H1 (cell line): ENCODE results near the gene CCNA1. TPM values are rescaled to one million over a fixed set of nuclear protein-coding genes. Genes with fewer than 3 reads are reported as not detected.
A peak's percentile ranks its signal among the peaks of the same experiment; 100 is the strongest.

Experiments
- CTCF ChIA-PET: fragments of 300-600 bp; sonication (Branson Sonifier 250); formaldehyde crosslinking; loops from one replicate; lab custom pipeline; 2021; ENCODE audit not compliant: partially characterized antibody; lab: Charles Lee
- POLR2A ChIA-PET: fragments of 300-600 bp; sonication (Branson Sonifier 250); formaldehyde crosslinking; loops from one replicate; lab custom pipeline; 2021; ENCODE audit warnings: inconsistent platforms; ENCODE audit not compliant: partially characterized antibody; lab: Charles Lee
- DNase-seq, 2 experiments: peaks; one replicate each; pipeline versions ENCODE4 v3.0.0 to v3.0.0-alpha.2; 2010 to 2022; ENCODE audit warnings: low spot score in 2 of 2, low read depth in 1 of 2, mixed read lengths in 1 of 2
- FAIRE-seq: peaks from 2 replicates; lab custom pipeline; 2011; peaks lifted over from hg19 to GRCh38; lab: Jason Lieb, UNC
- H2AFZ ChIP-seq: 2 replicates; pipeline ENCODE4 v1.8.1; 2012; ENCODE audit warnings: low read length, inconsistent platforms
- H2AK5ac ChIP-seq: 2 replicates; pipeline ENCODE4 v1.6.1; 2013; ENCODE audit warnings: low read depth, low read length
- H2BK120ac ChIP-seq: replicated peaks from 2 replicates; pipeline ENCODE3; 2013; ENCODE audit warnings: low read depth, low read length, inconsistent platforms
- H2BK12ac ChIP-seq: 2 replicates; pipeline ENCODE4 v1.6.1; 2013; ENCODE audit warnings: low read depth, low read length
- H2BK15ac ChIP-seq: 2 replicates; pipeline ENCODE4 v1.6.1; 2013; ENCODE audit warnings: low read length
- H2BK20ac ChIP-seq: 2 replicates; pipeline ENCODE4 v1.6.1; 2013; ENCODE audit warnings: low read length
- H2BK5ac ChIP-seq: 2 replicates; pipeline ENCODE4 v1.6.1; 2013; ENCODE audit warnings: low read depth, low read length
- H3K14ac ChIP-seq: 2 replicates; pipeline ENCODE4 v1.6.1; 2013; ENCODE audit warnings: inconsistent platforms; ENCODE audit not compliant: insufficient read length
- H3K18ac ChIP-seq: 2 replicates; pipeline ENCODE4 v1.6.1; 2013; ENCODE audit warnings: low read length; ENCODE audit errors: extremely low read depth
- H3K23ac ChIP-seq: 2 replicates; pipeline ENCODE4 v1.6.1; 2013; ENCODE audit warnings: inconsistent platforms; ENCODE audit not compliant: insufficient read length
- H3K23me2 ChIP-seq: 2 replicates; pipeline ENCODE4 v1.6.1; 2013; ENCODE audit warnings: low read depth, low read length
- H3K27ac ChIP-seq: 2 replicates; pipeline ENCODE4 v1.6.1; 2011; ENCODE audit warnings: low read depth, low read length, inconsistent platforms
- H3K27me3 ChIP-seq, 4 experiments: replicated peaks in 1 of 4; 1 replicate in 1 of 4; 2 replicates in 3 of 4; pipeline versions ENCODE4 v1.6.1 to v1.8.1; 2011 to 2013; ENCODE audit warnings: low read length in 3 of 4, mild to moderate bottlenecking in 3 of 4, inconsistent platforms in 2 of 4, mixed read lengths in 2 of 4, moderate library complexity in 1 of 4; ENCODE audit not compliant: control insufficient read depth in 3 of 4, insufficient read depth in 3 of 4; ENCODE audit errors: extremely low read depth in 1 of 4
- H3K36me3 ChIP-seq, 4 experiments: 2 replicates each; pipeline versions ENCODE4 v1.6.1 to v1.8.1; 2011 to 2013; ENCODE audit warnings: mild to moderate bottlenecking in 4 of 4, low read length in 3 of 4, moderate library complexity in 2 of 4, control low read depth in 1 of 4, inconsistent platforms in 1 of 4; ENCODE audit not compliant: insufficient read depth in 4 of 4, control insufficient read depth in 2 of 4
- H3K4ac ChIP-seq: replicated peaks from 2 replicates; pipeline ENCODE3; 2013; ENCODE audit warnings: low read length, low read depth, mixed read lengths, inconsistent platforms; ENCODE audit not compliant: insufficient read length
- H3K4me1 ChIP-seq, 4 experiments: replicated peaks in 1 of 4; 1 replicate in 1 of 4; 2 replicates in 3 of 4; pipeline versions ENCODE4 v1.6.1 to v1.8.1; 2011 to 2013; ENCODE audit warnings: low read length in 3 of 4, inconsistent platforms in 2 of 4, mixed read lengths in 1 of 4; ENCODE audit not compliant: insufficient read depth in 4 of 4, control insufficient read depth in 3 of 4
- H3K4me2 ChIP-seq, 2 experiments: 2 replicates each; pipeline versions ENCODE4 v1.6.1 to v1.8.1; 2011 to 2013; ENCODE audit warnings: low read depth in 2 of 2, low read length in 2 of 2, control low read depth in 1 of 2, inconsistent platforms in 1 of 2, mild to moderate bottlenecking in 1 of 2; ENCODE audit not compliant: insufficient read depth in 1 of 2
- H3K4me3 ChIP-seq, 4 experiments: fragments of 200-600, 300-600 bp in 1 of 4; sonication (generic), shearing (Covaris generic), sonication (Bioruptor Twin) in 1 of 4; 2 replicates each; pipeline versions ENCODE4 v1.5.1 to v1.8.1; 2011 to 2016; ENCODE audit warnings: low read length in 4 of 4, low read depth in 3 of 4, control low read depth in 2 of 4, inconsistent platforms in 2 of 4, mild to moderate bottlenecking in 2 of 4, mixed read lengths in 1 of 4, moderate library complexity in 1 of 4; ENCODE audit not compliant: insufficient read depth in 2 of 4; ENCODE audit errors: extremely low read depth in 1 of 4
- H3K56ac ChIP-seq: replicated peaks from 2 replicates; pipeline ENCODE3; 2013; ENCODE audit warnings: low read depth, mild to moderate bottlenecking, mixed read lengths, low read length, inconsistent platforms; ENCODE audit not compliant: insufficient read length
- H3K79me1 ChIP-seq: 2 replicates; pipeline ENCODE4 v1.6.1; 2013; ENCODE audit warnings: low read depth, low read length, control low read depth
- H3K79me2 ChIP-seq, 2 experiments: 2 replicates each; pipeline versions ENCODE4 v1.6.1 to v1.8.1; 2012 to 2013; ENCODE audit warnings: low read length in 2 of 2, mild to moderate bottlenecking in 2 of 2, inconsistent platforms in 1 of 2; ENCODE audit not compliant: insufficient read depth in 2 of 2, control insufficient read depth in 1 of 2
- H3K9ac ChIP-seq, 4 experiments: replicated peaks in 1 of 4; 1 replicate in 1 of 4; 2 replicates in 3 of 4; pipeline versions ENCODE4 v1.6.1 to v1.8.1; 2011 to 2013; ENCODE audit warnings: low read depth in 3 of 4, low read length in 3 of 4, control low read depth in 2 of 4, mild to moderate bottlenecking in 2 of 4, moderate library complexity in 2 of 4, inconsistent platforms in 1 of 4; ENCODE audit errors: extremely low read depth in 1 of 4
- H3K9me3 ChIP-seq, 2 experiments: 2 replicates each; pipeline versions ENCODE4 v1.6.1 to v1.8.1; 2012 to 2013; ENCODE audit warnings: mild to moderate bottlenecking in 2 of 2, moderate library complexity in 2 of 2, control low read depth in 1 of 2, inconsistent platforms in 1 of 2, low read depth in 1 of 2, low read length in 1 of 2, mixed read lengths in 1 of 2; ENCODE audit not compliant: insufficient read depth in 2 of 2
- H4K20me1 ChIP-seq, 2 experiments: replicated peaks in 1 of 2; 2 replicates each; pipeline versions ENCODE3 to v1.8.1; 2011 to 2013; ENCODE audit warnings: inconsistent platforms in 2 of 2, low read length in 2 of 2, mild to moderate bottlenecking in 1 of 2; ENCODE audit not compliant: insufficient read depth in 2 of 2, control insufficient read depth in 1 of 2
- H4K5ac ChIP-seq: 2 replicates; pipeline ENCODE4 v1.6.1; 2013; ENCODE audit warnings: low read length, low read depth, mixed read lengths, inconsistent platforms; ENCODE audit not compliant: insufficient read length
- H4K8ac ChIP-seq: 2 replicates; pipeline ENCODE4 v1.8.0; 2013; ENCODE audit warnings: mild to moderate bottlenecking, moderate library complexity, low read length, inconsistent platforms; ENCODE audit not compliant: insufficient read depth; ENCODE audit errors: extremely low read depth
- H4K91ac ChIP-seq: replicated peaks from 2 replicates; pipeline ENCODE3; 2013; ENCODE audit warnings: low read length, mixed read lengths, inconsistent platforms; ENCODE audit not compliant: insufficient read length
- EP300 ChIP-seq, 2 experiments: IDR thresholded peaks; 1 replicate in 1 of 2; 2 replicates in 1 of 2; pipeline ENCODE4 v1.6.1; 2011 to 2012; ENCODE audit warnings: low read depth in 2 of 2, low read length in 2 of 2, mild to moderate bottlenecking in 2 of 2, borderline replicate concordance in 1 of 2, inconsistent platforms in 1 of 2, moderate library complexity in 1 of 2
- FOSL1 ChIP-seq: IDR thresholded peaks from 2 replicates; pipeline ENCODE4 v1.6.1; 2011; ENCODE audit warnings: mild to moderate bottlenecking, low read depth, low read length, moderate library complexity; ENCODE audit not compliant: insufficient read depth
- RXRA ChIP-seq: IDR thresholded peaks from 2 replicates; pipeline ENCODE4 v1.6.1; 2011; ENCODE audit warnings: low read depth, mild to moderate bottlenecking, low read length, moderate library complexity; ENCODE audit not compliant: insufficient read depth
- WGBS, 2 experiments: shearing (Covaris generic) in 1 of 2; methylation state at CpG; one replicate each; pipeline versions ENCODE4 v1.1.6 to v1.1.7; 2013 to 2015; ENCODE audit warnings: low lambda C conversion rate in 2 of 2, mixed read lengths in 2 of 2, inconsistent platforms in 1 of 2, low coverage in 1 of 2, missing lambda C conversion rate in 1 of 2; ENCODE audit not compliant: insufficient replicate concordance in 2 of 2, insufficient coverage in 1 of 2, insufficient read length in 1 of 2; ENCODE audit errors: extremely low coverage in 1 of 2, missing lambda C conversion rate in 1 of 2; 5-methylcytosine and 5-hydroxymethylcytosine counted together
- polyA plus RNA-seq, 7 experiments: library from polyadenylated mRNA; depleted of rRNA in 3 of 7; stranded (reverse) in 5 of 7; unstranded in 2 of 7; fragments of >200 nt in 5 of 7; fragments of 200-250 nt in 2 of 7; gene quantifications; 1 replicate in 5 of 7; 2 replicates in 1 of 7; 4 replicates in 1 of 7; pipeline versions ENCODE4 v1.2.1 to v1.2.3, GENCODE V29; 2011 to 2013; ENCODE audit warnings: missing spikeins in 2 of 7, mixed read lengths in 2 of 7
- total RNA-seq: library from RNA; stranded (reverse); fragmentation: NEBNext Ultra II Directional; extraction: Animal tissue kit (Norgen Biotek cat#: 25700); gene quantifications from 2 replicates; pipeline ENCODE4 v1.2.1, GENCODE V29; 2021

CCNA1 gene
- total and polyA plus RNA-seq, 2 of the 8 experiments (the other 6 are each of a cell fraction or from before 2014, with no cell fraction given), result 2.2 to 4.1 TPM

DNA sequence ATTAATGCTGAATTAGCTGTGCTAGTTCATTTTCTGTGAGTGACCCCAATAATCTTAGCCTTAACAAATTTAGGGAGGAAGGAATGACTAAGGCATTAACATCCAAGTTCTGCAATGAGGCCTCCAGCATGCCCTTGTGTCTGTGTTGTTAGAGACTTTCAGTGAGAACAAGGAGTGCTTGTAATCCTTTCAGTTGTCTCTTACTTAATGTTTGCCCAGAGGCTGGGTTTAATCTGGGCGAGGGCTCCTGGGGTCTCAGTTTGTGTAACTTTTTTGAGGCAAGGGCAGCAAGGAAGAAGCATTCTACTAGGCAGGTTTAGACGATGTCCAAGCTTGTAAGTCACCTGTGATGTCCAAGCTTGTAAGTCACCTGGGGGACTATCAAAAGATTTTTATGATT, 24.3 kb downstream of the CCNA1 start:
- Histone ChIP-seq H3K18ac (no peak overlapping the region), H3K79me2 (no peaks in the 10 kb centered on the region), H3K4me1 (peaks cover 2 to 9% (median 7%) of the 10 kb centered on the region in 4 experiments; a peak in 4 of 7 replicates), H2AK5ac (no peak overlapping the region), H2BK12ac (no peak overlapping the region), H3K4ac (no peak overlapping the region), H3K9me3 (no peaks in the 10 kb centered on the region), H3K27me3 (no peaks in the 10 kb centered on the region), H2AFZ (no peak overlapping the region), H4K91ac (no peak overlapping the region), H4K5ac (no peak overlapping the region), H2BK5ac (no peak overlapping the region), H3K14ac (no peak overlapping the region), H3K4me2 (no peak overlapping the region), H3K23ac (no peak overlapping the region), H3K23me2 (no peaks in the 10 kb centered on the region), H2BK15ac (no peak overlapping the region), H3K79me1 (no peaks in the 10 kb centered on the region), H4K20me1 (no peaks in the 10 kb centered on the region), H4K8ac (no peak overlapping the region), H3K27ac (no peak overlapping the region), H3K56ac (no peak overlapping the region), H3K9ac (no peak overlapping the region), H3K36me3 (no peaks in the 10 kb centered on the region), H2BK20ac (no peak overlapping the region), H2BK120ac (no peak overlapping the region), H3K4me3 (no peak overlapping the region)
- ChIA-PET POLR2A (no interaction called here), CTCF (interaction anchor here (1.2 kb wide), 1 partner anchor 41 kb away, joined by 3 read pairs; no protein-coding TSS in a partner anchor)
- FAIRE-seq (peak; percentile 13), DNase-seq (no peak)
- 84% methylated on average over 2 of the region's 2 CpGs; no CpG with 5 or more reads in 1 of the 2 experiments for WGBS, 2 experiments
- no peak for TF ChIP-seq FOSL1
- no peak for TF ChIP-seq EP300 (IDR thresholded peaks at IDR 0.05; ENCODE audit: borderline replicate concordance in 1 of 2, low read depth in 2 of 2, low read length in 2 of 2)
- no peak for TF ChIP-seq RXRA
